Measurements from ENCODE around the gene FBXW7.

The FBXW7 gene

GRCh38 chr4:152471251-152471792 lies 64.6 kb downstream of the FBXW7 start:
- DNase-seq (ENCODE audit: low read depth, low spot score): no peak

DNA sequence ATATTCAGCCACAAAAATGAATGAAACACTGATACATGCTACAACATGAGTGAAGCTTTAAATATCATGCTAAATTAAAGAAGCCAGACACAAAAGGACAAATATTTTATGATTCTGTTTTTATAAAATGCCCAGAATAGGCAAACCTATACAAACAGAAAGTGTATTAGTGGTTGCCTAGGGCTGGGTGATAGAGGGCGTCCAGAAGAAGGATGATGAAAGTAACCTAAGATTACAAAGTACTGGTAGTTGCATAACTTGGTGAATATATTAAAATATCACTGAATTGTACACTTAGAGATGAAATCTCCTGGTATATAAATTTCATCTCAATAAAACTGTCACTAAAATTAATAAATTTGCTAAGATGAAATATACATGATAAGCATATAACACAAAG lies 67.5 kb downstream of the FBXW7 start:
- DNase-seq (ENCODE audit: low read depth, low spot score): no peak

DNA sequence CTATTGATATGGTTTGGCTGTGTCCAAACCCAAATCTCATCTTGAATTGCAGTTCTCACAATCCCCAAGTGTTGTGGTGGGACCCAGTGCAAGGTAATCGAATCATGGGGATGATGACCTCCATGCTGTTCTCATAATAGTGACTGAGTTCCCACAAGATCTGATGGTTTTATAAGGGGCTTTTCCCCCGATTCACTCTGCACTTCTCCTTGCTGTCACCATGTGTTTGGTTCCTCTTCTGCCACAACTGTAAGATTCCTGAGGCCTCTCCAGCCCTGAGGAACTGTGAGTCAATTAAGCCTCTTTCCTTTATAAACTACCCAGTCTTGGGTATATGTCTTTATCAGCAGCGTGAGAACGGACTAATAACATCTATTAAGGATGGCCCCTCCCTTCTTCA lies 68.8 kb downstream of the FBXW7 start:
- DNase-seq (ENCODE audit: low read depth, low spot score): no peak

- DNase-seq (ENCODE audit: low read depth, low spot score): no peak
Measured at GRCh38 chr4:152464030-152464823, 71.7 kb downstream of the FBXW7 start.

- DNase-seq (ENCODE audit: low read depth, low spot score): no peak
Measured at GRCh38 chr4:152463562-152463961, 72.3 kb downstream of the FBXW7 start.

DNA sequence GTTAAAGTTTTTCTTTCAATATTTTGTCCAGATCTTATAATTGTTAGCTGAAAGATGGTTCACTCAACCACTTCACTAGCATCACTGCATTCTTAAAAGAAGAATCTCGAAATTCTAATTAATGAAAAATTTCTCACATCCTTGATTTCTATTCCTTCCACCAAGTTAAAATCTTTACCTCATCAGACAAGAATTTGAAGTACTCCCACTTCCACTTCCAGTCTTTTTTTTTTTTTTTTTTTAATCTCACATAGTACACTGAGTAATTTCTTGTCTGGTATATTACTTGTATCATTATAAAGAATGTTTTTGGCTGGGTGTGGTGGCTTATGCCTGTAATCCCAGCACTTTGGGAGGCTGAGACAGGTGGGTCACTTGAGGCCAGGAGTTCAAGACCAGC lies 73.2 kb downstream of the FBXW7 start:
- DNase-seq (ENCODE audit: low read depth, low spot score): no peak

GRCh38 chr4:152462047-152462446 lies 73.8 kb downstream of the FBXW7 start:
- no peak for DNase-seq (ENCODE audit: low read depth, low spot score)

GRCh38 chr4:152460488-152460887 lies 75.4 kb downstream of the FBXW7 start:
- no peak for DNase-seq (ENCODE audit: low read depth, low spot score)

GRCh38 chr4:152459326-152459725 lies 76.6 kb downstream of the FBXW7 start:
- no peak for DNase-seq (ENCODE audit: low read depth, low spot score)

DNA sequence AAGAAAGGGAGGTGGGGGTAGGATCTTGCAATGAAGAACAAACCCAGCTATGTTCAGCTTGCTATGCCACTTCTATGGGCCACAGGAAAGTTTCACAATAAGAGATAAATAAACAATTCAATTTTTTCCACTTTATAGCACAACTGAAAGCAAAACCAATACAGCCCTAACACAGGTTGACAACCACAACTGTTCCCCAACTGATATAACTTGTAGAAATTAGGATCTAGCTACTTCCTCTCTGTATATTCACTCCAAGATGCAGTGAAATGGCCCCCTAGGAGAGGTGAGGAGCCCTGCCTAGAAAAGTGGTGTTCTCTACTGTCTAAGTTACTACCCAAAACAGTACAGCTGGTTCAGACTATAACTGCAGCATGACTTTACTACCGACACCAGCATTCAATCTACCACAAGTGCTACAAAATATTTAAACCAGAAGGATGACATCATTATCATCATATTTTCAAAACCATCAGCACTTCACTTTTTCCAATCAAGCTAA lies 77.0 kb downstream of the FBXW7 start:
- no peak for DNase-seq (ENCODE audit: low read depth, low spot score)

DNA sequence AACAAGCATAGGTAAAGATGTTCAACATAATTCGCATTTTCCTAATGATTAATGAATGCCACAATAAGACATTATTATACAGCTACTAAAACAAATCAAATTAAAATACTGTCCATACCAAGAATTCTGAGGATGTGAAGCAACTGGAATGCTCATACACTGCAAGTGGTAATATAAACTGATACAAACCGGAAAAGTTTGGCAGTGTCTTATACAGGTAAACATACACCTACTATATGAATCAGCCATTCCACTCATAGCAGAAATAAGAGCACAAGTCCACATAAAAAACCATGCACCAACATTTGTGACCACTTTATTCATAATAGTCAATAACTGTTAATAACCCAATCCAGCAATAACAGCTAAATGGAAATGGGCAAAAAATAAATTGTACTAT lies 79.3 kb downstream of the FBXW7 start:
- no peak for DNase-seq (ENCODE audit: low read depth, low spot score)

GRCh38 chr4:152455311-152455710 lies 80.6 kb downstream of the FBXW7 start:
- no peak for DNase-seq (ENCODE audit: low read depth, low spot score)

DNA sequence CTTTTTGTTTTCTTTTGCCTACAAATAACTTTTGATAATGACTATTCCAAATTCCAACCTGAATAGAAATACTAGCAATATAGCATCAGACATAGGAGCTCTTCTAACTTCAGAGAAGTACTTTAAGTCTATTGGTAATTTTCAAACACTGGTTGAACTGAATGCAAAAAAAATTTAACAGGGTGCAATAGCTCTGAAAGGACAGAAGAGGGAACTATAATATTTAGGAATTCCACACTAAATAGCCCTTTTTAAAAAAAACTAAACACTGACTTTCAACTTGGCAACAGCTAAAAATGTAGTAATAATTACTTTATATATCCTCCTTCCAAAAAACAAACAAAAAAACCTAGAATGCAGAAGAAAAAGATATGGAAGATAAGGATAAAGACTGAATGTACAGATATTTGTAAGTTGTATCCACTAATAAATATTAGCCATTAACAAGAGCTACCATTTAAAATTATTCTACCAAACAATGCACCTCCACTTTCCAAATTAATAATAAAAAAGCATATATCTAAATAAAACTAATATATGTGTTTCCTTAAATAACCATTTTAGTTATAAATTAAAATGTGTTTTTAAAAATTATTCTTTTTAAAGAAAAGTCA lies 81.4 kb downstream of the FBXW7 start:
- no peak for DNase-seq (ENCODE audit: low read depth, low spot score)

DNA sequence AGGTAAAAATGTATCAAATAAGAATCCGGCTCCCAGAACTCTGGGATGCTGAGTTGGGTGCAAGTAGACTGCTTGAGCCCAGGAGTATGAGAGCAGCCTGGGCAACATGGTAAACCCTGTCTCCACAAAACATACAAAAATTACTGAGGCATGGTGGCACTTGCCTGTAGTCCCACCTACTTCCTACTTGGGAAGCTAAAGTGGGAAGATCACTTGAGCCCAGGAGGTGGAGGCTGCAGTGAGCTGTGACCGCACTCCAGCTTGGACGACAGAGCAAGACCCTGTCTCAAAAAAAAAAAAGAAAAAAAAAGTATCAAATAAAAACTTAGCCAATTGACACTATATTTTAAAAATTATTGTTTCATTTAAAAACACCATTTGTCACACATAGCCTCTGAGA lies 84.4 kb downstream of the FBXW7 start:
- DNase-seq (ENCODE audit: low read depth, low spot score): no peak

- DNase-seq (ENCODE audit: low read depth, low spot score): no peak
Measured at GRCh38 chr4:152448854-152449253, 87.0 kb downstream of the FBXW7 start.

DNA sequence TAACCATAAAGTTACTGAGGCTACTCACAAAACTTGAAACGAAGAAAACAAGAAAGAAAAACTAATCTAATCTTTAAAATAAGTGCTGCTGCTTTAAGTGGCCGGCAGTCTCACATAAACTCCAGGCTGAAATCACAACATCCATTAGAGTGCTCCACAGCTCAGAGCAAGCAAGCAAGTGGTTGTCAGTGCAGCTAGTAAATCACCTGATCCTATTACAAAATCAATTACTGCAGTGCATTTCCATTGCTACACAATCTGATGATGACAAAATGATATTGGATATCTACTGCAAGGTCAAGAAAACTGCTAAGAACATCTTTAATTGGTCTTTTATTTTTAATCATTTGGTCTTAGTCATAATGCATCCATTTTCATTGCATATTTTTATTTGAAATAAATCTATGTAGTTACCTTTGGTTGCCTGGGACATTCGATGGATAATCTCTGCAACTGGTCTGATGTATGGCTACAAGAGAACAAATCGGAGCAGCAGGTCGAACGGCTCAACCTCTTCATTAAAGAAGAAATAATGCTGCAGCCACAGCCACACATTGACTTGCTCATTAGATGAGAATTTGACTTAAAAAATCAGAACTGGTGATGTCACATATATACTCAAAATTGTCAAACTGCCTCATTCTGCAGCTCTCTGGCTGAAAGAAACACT lies 87.7 kb downstream of the FBXW7 start:
- DNase-seq (ENCODE audit: low read depth, low spot score): no peak

GRCh38 chr4:152443859-152444258 lies 92.0 kb downstream of the FBXW7 start:
- no peak for DNase-seq (ENCODE audit: low read depth, low spot score)

DNA sequence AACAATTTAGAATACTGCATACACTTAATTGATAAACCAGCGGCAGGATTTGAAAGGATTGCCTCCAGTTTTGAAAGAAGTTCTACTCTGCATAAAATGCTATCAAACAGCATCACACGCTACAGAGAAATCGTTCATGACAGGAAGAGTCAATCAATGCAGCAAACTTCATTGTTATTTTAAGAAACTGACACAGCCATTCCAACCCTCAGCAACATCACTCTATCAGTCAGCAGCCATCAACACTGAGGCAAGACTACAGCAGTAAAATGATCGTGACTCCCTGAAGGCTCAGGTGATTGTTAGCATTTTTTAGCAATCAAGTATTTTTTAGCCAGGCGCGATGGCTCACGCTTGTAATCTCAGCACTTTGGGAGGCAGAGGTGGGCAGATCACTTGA lies 98.3 kb downstream of the FBXW7 start:
- no peak for DNase-seq (ENCODE audit: low read depth, low spot score)

DNA sequence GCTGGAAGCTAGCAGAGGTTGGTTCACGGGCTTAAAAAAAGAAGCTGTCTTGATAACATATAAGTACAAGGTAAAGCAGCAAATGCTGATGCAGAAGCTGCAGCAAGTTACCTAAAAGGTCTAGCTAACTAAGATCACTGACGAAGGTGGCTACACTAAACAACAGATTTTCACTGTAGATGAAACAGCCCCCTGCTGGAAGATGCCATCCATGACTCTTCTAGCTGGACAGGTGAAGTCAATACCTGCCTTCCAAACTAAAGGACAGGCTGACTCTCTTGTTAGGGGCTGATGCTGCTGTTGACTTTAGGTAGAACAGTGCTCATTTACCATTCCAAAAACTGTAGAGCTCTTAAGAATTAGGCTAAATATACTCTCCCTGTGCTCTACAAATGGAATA lies 99.5 kb downstream of the FBXW7 start:
- no peak for DNase-seq (ENCODE audit: low read depth, low spot score)

DNA sequence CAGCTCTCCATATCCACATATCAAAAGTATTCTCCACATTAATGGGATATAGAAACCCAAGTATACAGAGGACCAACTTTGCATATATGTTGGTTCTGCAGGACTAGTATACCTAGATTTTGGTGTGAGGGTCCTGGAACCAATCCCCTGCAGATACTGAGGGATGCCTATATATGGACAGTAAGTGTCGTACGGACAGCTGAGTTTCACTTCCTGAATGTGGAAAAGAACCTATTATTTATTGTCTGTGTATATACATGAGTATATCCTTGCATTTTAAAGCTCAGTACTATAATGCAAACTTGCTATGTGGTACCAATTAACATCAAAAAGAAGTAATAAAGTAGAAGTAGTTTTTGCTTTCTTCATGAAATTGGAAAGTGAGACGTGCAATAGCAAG lies 101.9 kb downstream of the FBXW7 start:
- DNase-seq (ENCODE audit: low read depth, low spot score): no peak

DNA sequence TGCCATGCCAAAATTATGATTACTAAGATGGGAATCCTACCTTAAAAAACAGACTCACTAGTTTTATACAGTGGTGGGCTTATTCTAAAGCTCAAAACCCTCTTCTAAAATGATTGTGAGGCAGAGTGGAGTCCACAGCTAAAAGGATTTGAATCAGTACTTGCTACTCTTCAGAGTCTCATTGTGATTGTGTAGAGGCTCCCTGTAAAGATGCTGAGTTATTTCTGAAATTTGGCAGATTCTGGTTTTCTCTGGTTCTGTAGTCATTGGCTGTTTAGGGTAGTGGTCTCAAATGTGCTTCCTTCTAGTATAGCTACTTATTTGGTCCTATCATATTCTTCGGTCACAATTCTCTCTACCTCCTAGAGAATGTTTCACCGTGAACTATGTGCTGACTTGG lies 104.1 kb downstream of the FBXW7 start:
- DNase-seq (ENCODE audit: low read depth, low spot score): no peak

DNA sequence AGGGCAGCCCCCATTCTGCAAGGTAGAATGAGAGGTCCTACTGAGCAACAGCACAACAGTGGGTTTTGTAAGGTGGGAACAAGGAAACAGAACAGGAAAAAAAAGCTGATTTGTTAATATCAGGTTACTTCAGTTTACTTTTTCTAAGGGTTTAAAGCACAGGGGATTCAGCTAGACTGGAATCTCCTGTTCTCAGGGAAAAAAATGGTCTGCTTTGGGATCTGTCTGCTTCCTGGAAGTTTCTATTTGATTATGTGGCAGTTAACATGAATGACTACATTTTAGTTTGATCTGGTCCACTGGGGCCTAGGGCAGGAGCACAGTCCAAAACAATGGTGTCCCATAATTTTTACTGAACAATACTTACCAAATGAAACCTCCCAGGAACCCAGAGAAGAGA lies 104.6 kb downstream of the FBXW7 start:
- no peak for DNase-seq (ENCODE audit: low read depth, low spot score)

GRCh38 chr4:152430507-152430906 lies 105.4 kb downstream of the FBXW7 start:
- DNase-seq (ENCODE audit: low read depth, low spot score): no peak

Measured in activated naive CD8-positive, alpha-beta T cell treated with anti-CD3 and anti-CD28 coated beads, Interleukin-2, amount 50 U/mL, for 16 hours (primary cell).